OCI-LY7 (cell line): Measurements from ENCODE around the gene SIL1.

Experiments
- EZH2phosphoT487 ChIP-seq: fragments of 200-600 bp; sonication (generic); IDR thresholded peaks from 2 replicates; pipeline ENCODE4 v1.6.1; 2018; ENCODE audit warnings: low read depth, borderline replicate concordance, mild to moderate bottlenecking, mixed run types, antibody characterized with exemption, low read length, moderate library complexity, mixed read lengths
- TF ChIP-seq, protein P1 (sequence below): fragments of 200-600 bp; sonication (generic); conservative IDR thresholded peaks from 2 replicates; pipeline ENCODE4 v1.5.1; 2014; ENCODE audit warnings: mild to moderate bottlenecking, antibody characterized with exemption, low read length, moderate library complexity, mixed read lengths

DNA sequence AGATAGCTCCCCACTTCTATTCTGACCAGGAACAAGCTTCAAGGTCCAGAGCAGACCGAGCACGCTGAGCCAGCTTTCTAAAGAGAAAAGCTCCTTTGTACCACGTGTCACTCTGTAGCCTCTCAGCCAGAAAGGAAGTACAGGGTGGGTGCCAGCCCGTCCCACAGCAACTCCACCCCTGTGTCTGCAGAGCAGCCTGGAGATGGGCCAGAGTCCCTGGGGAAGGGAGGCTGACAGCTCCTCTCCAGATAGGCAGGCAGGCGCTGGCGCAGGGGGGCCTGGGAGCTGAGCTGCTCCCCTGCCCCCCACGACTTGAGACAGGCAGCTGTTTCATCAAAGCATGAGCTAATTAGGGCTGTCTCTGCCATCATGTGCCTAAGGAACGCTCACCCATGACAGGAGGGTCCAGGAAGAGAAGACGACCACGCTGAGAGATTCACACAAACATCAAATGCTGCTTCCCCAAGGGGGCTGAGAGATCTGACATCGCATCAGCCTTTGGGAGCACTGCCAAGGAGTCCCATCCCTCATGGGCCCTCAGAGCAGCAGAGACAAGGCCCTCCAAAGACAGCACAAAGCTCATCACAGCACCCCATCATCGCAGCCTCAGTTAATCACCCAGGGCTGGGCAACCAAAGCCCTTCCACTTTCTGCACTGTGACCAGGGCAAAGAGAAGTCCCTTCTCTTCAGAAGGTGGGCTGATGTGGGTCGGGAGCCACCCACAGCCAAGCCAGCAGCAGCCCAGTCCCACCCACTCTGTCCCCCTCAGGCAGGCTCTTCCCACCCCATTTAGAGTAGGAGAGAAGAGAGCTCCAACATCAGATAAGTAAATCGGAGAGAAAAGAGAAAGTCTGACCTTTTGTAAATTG is 244.5 kb downstream of the SIL1 start:
- TF ChIP-seq, protein P1, sequence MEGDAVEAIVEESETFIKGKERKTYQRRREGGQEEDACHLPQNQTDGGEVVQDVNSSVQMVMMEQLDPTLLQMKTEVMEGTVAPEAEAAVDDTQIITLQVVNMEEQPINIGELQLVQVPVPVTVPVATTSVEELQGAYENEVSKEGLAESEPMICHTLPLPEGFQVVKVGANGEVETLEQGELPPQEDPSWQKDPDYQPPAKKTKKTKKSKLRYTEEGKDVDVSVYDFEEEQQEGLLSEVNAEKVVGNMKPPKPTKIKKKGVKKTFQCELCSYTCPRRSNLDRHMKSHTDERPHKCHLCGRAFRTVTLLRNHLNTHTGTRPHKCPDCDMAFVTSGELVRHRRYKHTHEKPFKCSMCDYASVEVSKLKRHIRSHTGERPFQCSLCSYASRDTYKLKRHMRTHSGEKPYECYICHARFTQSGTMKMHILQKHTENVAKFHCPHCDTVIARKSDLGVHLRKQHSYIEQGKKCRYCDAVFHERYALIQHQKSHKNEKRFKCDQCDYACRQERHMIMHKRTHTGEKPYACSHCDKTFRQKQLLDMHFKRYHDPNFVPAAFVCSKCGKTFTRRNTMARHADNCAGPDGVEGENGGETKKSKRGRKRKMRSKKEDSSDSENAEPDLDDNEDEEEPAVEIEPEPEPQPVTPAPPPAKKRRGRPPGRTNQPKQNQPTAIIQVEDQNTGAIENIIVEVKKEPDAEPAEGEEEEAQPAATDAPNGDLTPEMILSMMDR: no peak
- no peak for TF ChIP-seq EZH2phosphoT487
